GM12891 (cell line): ENCODE results near the gene CLBA1.

ENCODE experiments used
- PAX5 ChIP-seq: IDR thresholded peaks from 2 replicates; pipeline ENCODE4 v1.6.1; 2011; ENCODE audit warnings: low read length, moderate library complexity, mild to moderate bottlenecking; ENCODE audit not compliant: insufficient read depth, severe bottlenecking
- POLR2A ChIP-seq: IDR thresholded peaks from 2 replicates; pipeline ENCODE4 v1.6.1; 2011; ENCODE audit warnings: low read depth, low read length, control low read depth
- POLR2AphosphoS5 ChIP-seq: IDR thresholded peaks from 2 replicates; pipeline ENCODE4 v1.6.1; 2011; ENCODE audit warnings: low read depth, low read length, control low read depth
- SPI1 ChIP-seq: IDR thresholded peaks from 2 replicates; pipeline ENCODE4 v1.6.1; 2011; ENCODE audit warnings: low read depth, low read length, control low read depth

GRCh38 chr14:105018414-105018813 lies 32.8 kb downstream of the CLBA1 start:
- TF ChIP-seq PAX5 (no peak), POLR2A (0 out of 2 replicates have a peak, but pooled peaks have one; percentile 11), POLR2AphosphoS5 (no peak), SPI1 (no peak)
